Activated CD8-positive, alpha-beta T cell treated with anti-CD3 and anti-CD28 coated beads, Interleukin-2, amount 10 ng/mL, durations not matched to agents 7 days and 5 days (primary cell): ENCODE data around the gene SPTLC3. TPM values are rescaled to one million over a fixed set of nuclear protein-coding genes. Genes with fewer than 3 reads are reported as not detected.

Experiments used
- ATAC-seq: fragments of 150-1000 bp; cut with Tn5 transposase; one replicate; pipeline ENCODE4 v1.10.0; 2021; ENCODE audit warnings: moderate library complexity
- CTCF ChIA-PET: fragments of 350-600 bp; sonication (Branson Sonifier 250); formaldehyde crosslinking; loops from one replicate; lab custom pipeline; 2021; ENCODE audit warnings: antibody characterized with exemption; lab: Charles Lee
- POLR2A ChIA-PET: fragments of 350-600 bp; sonication (Branson Sonifier 250); formaldehyde crosslinking; loops from one replicate; lab custom pipeline; 2021; ENCODE audit warnings: antibody characterized with exemption; lab: Charles Lee
- DNase-seq: peaks from one replicate; pipeline ENCODE4 v3.0.0-alpha.2; 2020
- H3K27ac Mint-ChIP-seq: one replicate; pipeline ENCODE4 v1.8.0; 2021; ENCODE audit warnings: mild to moderate bottlenecking, mixed read lengths
- H3K27me3 Mint-ChIP-seq: one replicate; pipeline ENCODE4 v1.8.0; 2021; ENCODE audit warnings: low read depth, mixed read lengths
- H3K36me3 Mint-ChIP-seq: one replicate; pipeline ENCODE4 v1.8.0; 2021; ENCODE audit warnings: low read depth, mixed read lengths
- H3K4me1 Mint-ChIP-seq: one replicate; pipeline ENCODE4 v1.8.0; 2021; ENCODE audit warnings: low read depth, mixed read lengths
- H3K4me3 Mint-ChIP-seq: one replicate; pipeline ENCODE4 v1.8.0; 2021; ENCODE audit warnings: mild to moderate bottlenecking, mixed read lengths
- H3K9me3 Mint-ChIP-seq: one replicate; pipeline ENCODE4 v1.8.0; 2022; ENCODE audit warnings: mixed read lengths; ENCODE audit not compliant: insufficient read depth
- total RNA-seq, 2 experiments: library from RNA; stranded (reverse); gene quantifications; one replicate each; pipeline ENCODE4 v1.2.3, GENCODE V29; 2021

SPTLC3 gene
- total RNA-seq, 2 experiments from 2014 or later = 0.05 to 0.37 TPM

GRCh38 chr20:13212750-13213149 is 204.0 kb downstream of the SPTLC3 start:
- peaks cover 15% of the 10 kb centered on the region for H3K4me1 Mint-ChIP-seq
- no peak overlapping the region for H3K4me3 Mint-ChIP-seq
- no peaks in the 10 kb centered on the region for H3K9me3 Mint-ChIP-seq
- POLR2A ChIA-PET = interaction anchor here (0.9 to 1.2 kb wide), 2 partner anchors 9 to 35 kb away, joined by 3 read pairs; no protein-coding TSS in a partner anchor
- CTCF ChIA-PET = interaction anchor here (1.1 to 2.4 kb wide), 4 partner anchors 16 to 94 kb away, joined by 3 to 11 read pairs (median 6); no protein-coding TSS in a partner anchor
- no peak overlapping the region for H3K27ac Mint-ChIP-seq
- H3K36me3 Mint-ChIP-seq = no peaks in the 10 kb centered on the region
- no peak for ATAC-seq
- DNase-seq = no peak
- peaks cover 37% of the 10 kb centered on the region for H3K27me3 Mint-ChIP-seq

- H3K36me3 Mint-ChIP-seq = no peaks in the 10 kb centered on the region
- ChIA-PET CTCF (interaction anchor here (1.1 to 2.4 kb wide), 4 partner anchors 15 to 94 kb away, joined by 3 to 11 read pairs (median 6); no protein-coding TSS in a partner anchor), POLR2A (interaction anchor here (0.9 to 1.2 kb wide), 2 partner anchors 9 to 35 kb away, joined by 3 read pairs; no protein-coding TSS in a partner anchor)
- H3K4me1 Mint-ChIP-seq = peaks cover 15% of the 10 kb centered on the region
- H3K9me3 Mint-ChIP-seq = no peaks in the 10 kb centered on the region
- no peak for ATAC-seq
- no peak overlapping the region for H3K27ac Mint-ChIP-seq
- no peak for DNase-seq
- peaks cover 43% of the 10 kb centered on the region for H3K27me3 Mint-ChIP-seq
- H3K4me3 Mint-ChIP-seq = no peak overlapping the region
Observed at GRCh38 chr20:13213335-13213734, 204.6 kb downstream of the SPTLC3 start.

- Mint-ChIP-seq H3K27ac (no peak overlapping the region), H3K36me3 (no peaks in the 10 kb centered on the region), H3K4me1 (peaks cover 25% of the 10 kb centered on the region), H3K27me3 (peaks cover 62% of the 10 kb centered on the region), H3K9me3 (no peaks in the 10 kb centered on the region), H3K4me3 (no peak overlapping the region)
- ChIA-PET CTCF (no interaction called here), POLR2A (no interaction called here)
- ATAC-seq (no peak), DNase-seq (no peak)
Observed at GRCh38 chr20:13216533-13216932, 207.8 kb downstream of the SPTLC3 start.

Other genes with a start within 250 kb of the SPTLC3 start
- gene ISM1, start 212.3 kb downstream of the SPTLC3 start, total RNA-seq = 1 to 10 TPM; 2.9 to 3.7 TPM